ENCODE measurements around the gene QRICH1.

QRICH1 gene

GRCh38 chr3:49112262-49112661, 18.4 kb upstream of the QRICH1 start:
- DNase-seq = no peak

DNA sequence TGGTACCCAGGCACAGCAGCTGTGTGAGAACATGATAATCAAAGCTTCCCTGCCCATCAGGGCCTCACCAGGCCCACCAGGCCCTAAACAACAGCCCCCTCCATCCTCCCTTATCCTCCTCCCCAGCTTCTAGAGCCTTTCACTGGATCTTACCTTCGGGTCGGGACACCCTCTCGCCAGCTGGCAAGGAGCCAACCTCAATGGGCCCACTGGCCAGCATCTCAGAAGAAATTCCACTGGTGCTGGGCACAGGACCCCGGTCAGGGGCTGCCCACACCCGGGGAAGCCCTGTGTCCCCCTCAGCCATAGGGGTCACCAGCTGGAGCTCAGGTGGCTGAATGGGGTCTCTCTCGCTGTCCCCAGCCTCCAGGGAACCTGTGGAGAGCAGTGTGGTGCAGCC, 17.5 kb upstream of the QRICH1 start:
- no peak for DNase-seq

DNA sequence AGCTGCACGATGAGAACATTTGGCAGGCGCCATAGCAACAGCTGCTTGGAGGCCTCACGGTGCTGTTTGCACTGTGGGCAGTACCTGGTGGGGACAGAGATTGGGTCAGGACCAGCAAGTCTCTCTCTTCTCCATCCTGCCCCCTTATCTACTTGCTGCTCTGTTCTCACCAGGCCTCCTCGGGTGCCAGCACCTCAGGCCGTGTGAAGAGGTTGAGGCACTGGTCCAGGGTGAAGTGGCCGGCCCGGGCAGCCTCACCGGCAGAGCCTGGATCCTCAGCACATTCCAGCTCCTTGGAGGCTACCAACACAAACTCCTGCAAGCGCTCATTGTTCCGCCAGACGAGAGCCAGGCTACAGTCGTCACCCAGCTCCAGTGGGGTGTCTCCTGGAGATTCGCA, 16.9 kb upstream of the QRICH1 start:
- DNase-seq = no peak

DNA sequence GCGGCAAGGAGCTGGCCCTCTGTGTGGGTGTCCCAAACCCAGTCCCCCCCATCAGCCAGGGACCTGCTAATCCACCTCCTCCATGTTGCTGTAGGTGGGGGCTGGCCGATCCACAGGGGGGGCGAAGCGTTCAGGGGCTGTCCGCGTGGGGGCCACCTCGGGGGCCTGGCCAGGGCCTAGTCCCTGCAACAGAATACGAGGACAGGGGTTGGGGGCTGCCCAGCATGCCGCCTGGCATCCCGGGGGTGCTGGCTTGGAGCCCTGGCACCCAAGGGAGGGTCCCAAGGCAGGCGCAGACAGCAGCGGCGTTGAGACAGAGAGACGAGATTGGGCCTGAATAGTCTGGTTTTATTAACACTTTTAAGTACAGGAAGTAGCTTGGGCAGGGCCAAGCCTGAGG, 14.5 kb upstream of the QRICH1 start:
- DNase-seq = no peak

DNA sequence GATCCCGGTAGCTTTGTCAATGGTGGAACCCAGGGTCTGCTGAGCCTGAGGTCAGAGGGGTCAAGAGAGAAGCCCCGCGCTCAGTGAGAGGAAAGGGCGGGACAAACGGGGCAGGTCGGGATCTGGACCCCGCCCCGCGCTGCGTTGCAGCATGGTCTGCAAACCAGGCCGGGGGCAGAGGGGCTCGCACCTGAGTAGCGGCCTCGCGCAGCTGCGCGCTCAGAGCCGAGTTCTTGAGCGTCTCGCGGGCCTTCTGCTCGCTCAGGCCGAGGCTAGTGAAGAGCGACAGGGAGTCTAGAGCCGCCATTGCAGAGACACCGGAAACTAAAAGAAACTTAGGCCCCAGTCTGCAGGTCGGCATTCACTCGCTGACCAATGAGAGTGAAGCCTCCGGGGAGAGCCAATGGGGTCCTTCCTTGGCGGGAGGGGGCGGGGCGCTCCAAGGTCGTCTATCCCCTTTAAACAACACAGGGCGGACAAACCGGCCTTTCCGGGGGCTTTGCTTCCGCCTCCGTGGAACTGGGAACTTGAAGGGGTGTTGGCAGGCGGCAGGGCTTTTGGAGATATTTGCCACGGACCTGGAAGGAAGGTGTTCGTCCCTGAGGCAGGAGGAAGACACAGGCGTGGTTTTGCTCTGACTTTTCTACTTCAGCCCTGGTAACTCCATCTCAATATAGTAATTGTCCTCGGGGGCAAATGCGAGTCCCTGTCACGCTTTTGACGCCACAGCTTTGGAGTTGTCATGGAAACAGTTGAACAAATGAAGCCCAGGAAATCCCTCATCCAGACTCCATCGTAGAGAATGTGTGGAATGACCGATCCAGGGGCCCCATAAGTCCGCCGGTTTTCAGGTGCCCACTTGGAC, 10.8 kb upstream of the QRICH1 start, which contains the start of gene QARS1:
TSS of gene QARS1 (minus strand) at position 331 of the 865 bp plus-strand sequence. CDS start at position 307, 24 bp downstream.
- peak; percentile 85 for DNase-seq

- DNase-seq = no peak
These were observed 10.2 kb upstream of the QRICH1 start for GRCh38 chr3:49104052-49104426.

DNA sequence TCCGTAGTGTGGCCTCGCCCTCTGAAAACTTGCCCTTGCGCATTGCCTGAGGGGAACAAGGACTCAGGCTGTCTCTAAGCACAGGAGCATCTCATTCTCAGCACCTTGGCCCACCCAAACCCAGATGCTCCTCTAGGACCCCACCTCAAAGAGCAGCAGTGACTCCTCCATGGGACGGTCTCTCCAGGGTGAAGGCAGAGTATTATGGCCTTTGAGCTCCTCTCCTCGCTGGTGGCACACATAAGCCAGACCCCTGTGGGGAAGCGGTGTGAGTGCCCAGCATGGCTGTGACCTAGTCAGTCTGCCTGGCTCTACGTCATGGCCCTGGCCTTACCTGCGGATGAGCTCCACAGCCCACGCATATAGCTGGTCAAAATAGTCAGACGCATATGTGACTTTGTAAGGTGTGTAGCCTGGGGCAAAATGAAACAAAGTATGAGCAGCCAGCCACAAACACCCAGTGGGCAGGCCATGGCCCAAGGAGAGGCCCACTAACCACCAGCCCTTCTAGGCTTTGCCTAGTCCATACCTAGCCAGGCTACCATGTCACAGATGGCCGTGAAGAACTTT, 6.3 kb upstream of the QRICH1 start:
- no peak for DNase-seq

DNA sequence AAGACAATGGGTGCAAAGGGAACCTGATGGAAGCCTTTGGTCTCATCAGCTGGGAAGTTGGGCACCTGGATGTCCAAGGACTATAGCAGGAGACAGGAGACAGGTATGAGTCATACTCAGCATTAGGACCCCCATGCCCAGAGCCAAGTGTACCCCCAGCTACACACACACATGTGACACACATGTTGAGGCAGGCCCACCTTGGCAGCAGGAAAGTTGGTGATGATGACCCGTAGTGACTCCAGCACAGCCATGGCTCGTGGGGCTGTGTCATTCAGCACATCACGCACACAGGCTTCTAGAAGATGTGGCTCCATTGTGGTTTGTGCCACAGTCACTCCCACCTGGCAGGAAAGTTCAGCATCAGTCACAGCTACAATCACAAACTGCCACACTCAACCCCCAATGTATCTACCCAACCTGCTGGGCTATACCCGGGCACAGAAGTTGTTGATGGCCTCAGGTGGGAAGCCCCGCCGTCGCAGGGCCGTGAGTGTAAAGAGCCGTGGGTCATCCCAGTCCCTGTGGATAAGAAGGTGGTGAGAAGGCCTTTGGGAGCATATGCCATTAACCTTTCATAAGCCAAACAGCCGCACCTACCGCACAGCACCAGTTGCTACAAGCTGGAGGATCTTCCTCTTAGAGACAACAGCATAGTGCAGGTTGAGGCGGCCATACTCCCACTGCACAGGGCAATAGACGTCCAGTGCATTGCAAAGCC, 5.2 kb upstream of the QRICH1 start:
- DNase-seq = no peak

GRCh38 chr3:49098429-49098828, 4.6 kb upstream of the QRICH1 start:
- peak; percentile 12 for DNase-seq

GRCh38 chr3:49092938-49093852, 676 bp downstream of the QRICH1 start:
- DNase-seq = peak; percentile 41

DNA sequence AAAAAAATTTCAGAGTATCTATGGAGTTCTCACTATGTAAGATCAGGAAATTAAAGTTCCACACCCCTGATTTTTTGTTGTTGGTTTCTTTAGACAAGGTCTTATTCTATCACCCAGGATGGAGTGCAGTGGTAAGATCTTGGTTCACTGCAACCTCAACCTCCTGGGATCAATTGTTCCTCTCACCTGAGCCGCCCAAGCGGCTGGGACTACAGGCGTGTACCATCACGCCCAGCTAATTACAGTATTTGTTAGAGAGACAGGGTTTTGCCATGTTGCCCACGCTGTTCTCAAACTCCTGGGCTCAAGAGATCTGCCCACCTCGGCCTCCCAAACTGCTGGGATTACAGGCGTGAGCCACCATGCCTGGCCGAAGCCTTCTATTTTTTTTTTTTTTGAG, 12.4 kb downstream of the QRICH1 start:
- DNase-seq = peak; percentile 1

DNA sequence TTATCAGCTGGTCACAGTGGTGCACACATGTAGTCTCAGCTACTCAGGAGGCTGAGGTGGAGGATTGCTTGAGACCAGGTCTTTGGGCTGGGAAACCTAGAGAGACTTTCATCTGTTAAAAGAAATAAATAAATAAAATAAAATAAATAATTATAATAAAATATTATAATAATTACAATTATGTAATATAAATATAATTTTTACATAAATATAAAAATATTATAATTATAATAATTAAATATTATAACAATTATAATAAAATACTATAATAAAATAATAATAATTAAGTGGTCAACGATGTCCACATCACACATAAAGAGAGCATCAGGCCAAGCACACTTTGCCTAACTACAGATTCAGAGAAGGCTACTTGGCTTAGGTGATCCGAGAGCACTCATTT, 14.6 kb downstream of the QRICH1 start:
- DNase-seq = no peak

DNA sequence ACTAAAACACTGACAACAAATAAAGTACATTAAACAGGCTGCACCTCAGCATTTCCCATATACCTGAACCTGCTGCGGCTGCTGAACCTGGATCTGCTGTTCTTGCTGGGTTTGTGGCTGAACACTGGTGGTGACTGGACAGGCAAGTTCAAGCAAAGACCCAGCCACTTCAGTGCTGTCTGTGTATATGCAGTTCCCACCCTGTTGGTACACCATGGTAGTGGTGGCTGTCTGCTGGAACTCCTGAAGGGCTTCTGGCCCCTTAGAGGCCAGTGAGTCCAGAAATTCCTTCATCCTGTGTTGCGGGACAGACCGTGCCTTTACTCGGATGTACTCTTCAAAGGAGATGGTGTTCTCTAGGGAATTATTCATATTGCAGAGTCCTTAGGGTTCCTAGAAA, 17.2 kb downstream of the QRICH1 start:
- DNase-seq = no peak

DNA sequence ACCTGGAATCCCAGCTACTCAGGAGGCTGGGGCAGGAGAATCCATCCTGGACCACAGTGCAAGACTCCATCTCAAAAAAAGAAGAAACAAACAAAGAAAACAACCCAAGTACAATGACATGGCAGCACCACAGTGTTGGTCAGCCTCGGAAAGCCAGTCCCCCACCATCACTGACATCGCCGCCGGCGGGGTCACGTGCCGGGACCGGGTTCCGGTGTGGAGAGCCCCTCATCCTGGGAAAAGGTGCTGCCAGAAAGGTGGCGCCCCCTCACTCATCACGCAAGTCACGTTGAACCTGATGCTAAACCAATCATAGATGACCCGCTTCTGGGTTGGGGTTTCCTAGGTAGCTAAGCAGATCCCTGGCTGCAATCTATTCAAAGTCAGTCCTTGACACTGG, 17.8 kb downstream of the QRICH1 start:
- no peak for DNase-seq

DNA sequence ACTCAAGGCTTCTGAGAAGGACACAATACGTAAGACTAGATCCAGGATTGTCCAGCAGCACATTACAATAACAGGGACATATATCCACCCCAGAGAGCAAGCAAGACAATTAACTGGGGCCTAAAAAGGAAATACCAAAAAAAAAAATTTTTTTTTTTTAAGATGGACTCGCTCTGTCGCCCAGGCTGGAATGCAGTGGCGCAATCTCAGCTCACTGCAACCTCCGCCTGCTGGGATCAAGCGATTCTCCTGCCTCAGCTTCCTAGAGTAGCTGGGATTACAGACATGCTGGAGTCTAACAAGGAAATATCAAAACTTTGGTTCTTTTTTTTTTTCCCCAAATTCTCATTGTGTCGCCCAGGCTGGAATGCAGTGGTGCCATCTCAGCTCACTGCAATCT, 35.9 kb downstream of the QRICH1 start:
- no peak for DNase-seq

DNA sequence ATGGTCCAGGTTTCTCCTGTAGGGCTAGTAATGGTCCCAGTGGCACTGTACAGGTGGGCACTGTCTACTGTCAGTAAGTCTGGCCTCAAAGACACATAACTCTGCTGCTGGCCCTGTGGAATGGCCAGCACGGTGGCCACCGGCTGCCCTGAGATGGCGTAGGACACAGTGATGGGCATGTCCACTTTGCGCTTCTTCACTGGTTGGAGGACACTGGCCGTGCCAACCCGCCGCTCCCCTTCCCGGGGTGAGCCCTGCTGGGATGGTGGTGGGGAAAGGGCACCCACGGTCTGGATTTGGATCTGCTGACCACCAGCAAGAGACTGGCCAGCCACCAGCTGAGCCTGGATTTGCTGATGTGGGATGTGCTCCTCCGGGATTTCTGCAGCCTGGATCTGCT, 36.6 kb downstream of the QRICH1 start:
- DNase-seq = no peak

- DNase-seq = no peak
These were observed 39.5 kb downstream of the QRICH1 start for GRCh38 chr3:49054344-49054862.

- DNase-seq = no peak
These were observed 40.3 kb downstream of the QRICH1 start for GRCh38 chr3:49053543-49053942.

DNA sequence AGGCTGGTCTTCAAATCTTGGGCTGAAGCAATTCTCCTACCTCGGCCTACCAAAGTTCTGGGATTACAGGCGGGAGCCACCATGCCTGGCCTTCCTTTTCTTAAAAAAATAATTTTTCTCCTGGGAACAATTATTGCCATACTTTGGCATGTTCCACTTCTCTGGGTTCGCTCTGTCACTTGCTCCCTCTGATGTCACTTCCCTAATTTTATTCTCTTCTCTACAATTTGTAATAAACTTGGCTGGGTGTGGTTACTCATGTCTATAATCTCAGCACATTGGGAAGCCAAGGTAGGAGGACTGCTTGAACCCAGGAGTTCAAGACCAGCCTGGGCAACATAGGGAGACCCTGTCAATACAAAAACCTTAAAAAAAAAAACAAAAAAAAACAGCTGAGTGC, 58.6 kb downstream of the QRICH1 start:
- DNase-seq = no peak

GRCh38 chr3:49034650-49035049, 59.2 kb downstream of the QRICH1 start:
- no peak for DNase-seq

DNA sequence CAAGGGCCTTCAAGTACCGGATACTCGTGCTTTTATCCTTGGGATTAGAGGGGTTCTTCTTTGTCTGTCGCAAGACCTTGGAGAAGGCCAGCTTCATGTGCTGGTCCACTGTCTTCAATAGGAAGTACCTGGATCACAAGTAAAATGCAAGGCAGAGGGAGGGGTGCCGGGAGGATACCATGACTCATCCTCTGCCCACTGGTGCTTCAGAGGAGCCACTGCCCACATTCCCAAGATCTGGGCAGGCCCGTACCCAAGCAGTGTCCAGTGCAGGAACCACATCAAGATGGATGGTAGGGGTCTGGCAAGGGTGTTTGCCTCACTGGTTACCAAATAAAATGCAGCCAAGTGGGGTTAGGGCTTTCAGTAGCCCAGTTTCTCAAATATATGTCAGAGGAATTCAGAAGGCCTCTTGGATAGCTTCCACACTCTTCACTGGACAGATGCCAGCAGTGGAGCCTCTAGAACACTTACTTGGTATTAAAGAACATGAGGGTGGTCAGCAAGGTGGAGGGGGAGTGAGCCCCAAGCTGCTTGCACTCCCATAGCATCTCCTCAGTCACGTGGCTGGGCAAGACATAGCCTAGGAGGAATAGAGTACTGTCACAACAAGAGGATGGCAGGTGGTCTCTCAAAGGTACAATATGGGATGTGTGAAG, 61.1 kb downstream of the QRICH1 start:
- DNase-seq = no peak

DNA sequence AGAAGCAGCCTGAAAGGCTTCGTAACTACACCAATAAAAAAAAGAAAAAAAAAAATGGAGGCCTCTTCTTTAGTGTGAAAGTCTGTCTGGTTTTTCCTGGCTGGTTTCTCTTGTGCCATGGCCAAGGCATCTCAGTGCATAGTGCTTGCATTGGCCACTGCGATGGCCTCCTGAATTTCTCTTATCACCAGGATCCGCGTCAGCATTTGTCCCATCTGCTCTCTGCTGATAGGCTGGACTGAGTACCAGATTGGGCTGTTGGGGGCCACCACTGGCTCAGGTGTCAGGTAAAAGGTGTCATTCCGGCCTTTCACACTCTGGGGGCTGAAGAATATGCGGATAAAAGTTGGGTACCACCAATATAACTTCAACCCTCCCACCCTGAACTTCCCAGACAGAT, 63.5 kb downstream of the QRICH1 start:
- DNase-seq = no peak

Data from NCI-H1105 treated with DMSO at 0.1 percent for 48 hours (cell line).